ENCODE measurements around the gene CXCL11. TPM values are rescaled to one million over a fixed set of nuclear protein-coding genes. Genes with fewer than 3 reads are reported as not detected.

CXCL11 gene
- total and polyA plus RNA-seq, 10 of the 15 experiments (the other 5 are each of a cell fraction or from before 2014, with no cell fraction given), result 0.04 TPM; not detected in 9

DNA sequence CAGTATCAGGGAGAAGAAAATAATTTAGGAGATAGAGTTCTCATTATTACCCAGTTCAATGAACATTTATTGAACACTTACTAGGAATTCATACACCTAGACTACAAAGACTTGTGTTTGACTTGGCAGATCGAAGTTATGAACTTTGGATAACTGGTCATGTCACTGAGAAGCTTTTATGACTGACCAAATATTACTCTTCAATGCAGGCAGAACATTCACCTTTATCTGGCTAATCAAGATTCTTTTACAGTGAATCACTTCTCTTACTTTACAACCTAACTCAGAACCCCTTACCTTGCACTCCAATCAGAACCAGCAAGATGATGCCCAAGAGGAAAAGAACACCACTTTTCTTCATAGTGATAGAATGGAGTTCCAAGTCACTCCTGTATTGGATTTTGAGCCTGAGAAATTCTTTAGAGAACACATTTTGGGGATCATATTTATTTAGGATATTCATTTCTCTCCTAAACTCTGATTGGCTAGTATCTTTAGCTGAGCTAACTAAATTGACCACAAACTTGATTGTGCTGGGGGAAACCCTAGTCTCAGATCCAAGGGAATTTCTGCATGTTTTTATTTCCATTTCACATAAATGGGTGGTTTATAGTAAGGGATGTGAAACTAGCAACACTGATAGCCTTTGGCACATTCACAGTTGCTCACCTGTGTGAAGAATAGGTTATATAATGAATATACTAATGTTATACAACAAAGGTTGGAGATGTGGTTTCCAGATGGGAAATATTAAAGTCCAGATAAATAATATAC, 28.6 kb downstream of the CXCL11 start, which contains the start of gene CXCL9:
Gene CXCL9, minus strand, starts transcription at position 421 of the 774 bp plus-strand sequence. Its CDS starts 60 bp downstream, at position 361.
- Histone ChIP-seq H4K20me1 (ENCODE audit: control insufficient read depth, insufficient read depth) (no peaks in the 10 kb centered on the region), H2AFZ (ENCODE audit: control insufficient read depth, low read depth, low read length) (no peak within 1 kb of the TSS), H3K79me2 (ENCODE audit: control insufficient read depth, insufficient read depth, low read length) (no peaks in the 10 kb centered on the region), H3K9ac (ENCODE audit: control insufficient read depth, insufficient read depth, low read length) (no peak within 1 kb of the TSS), H3K4me2 (ENCODE audit: control insufficient read depth, insufficient read depth) (no peak within 1 kb of the TSS), H3K4me1 (ENCODE audit: control insufficient read depth, insufficient read depth, low read length) (peaks cover 11% of the 10 kb centered on the region), H3K4me3 (no peak within 1 kb of the TSS), H3K27me3 (replicated peaks in 1 of 2; ENCODE audit: control insufficient read depth in 2 of 2, insufficient read depth in 2 of 2, low read length in 1 of 2) (peaks cover 5 to 6% of the 10 kb centered on the region in 2 experiments; a peak in 1 of 4 replicates), H3K27ac (ENCODE audit: control insufficient read depth, insufficient read depth) (no peak within 1 kb of the TSS), H3K9me3 (replicated peaks; ENCODE audit: control insufficient read depth, insufficient read depth, low read length) (no peaks in the 10 kb centered on the region; the same call in 2 of the 3 replicates), H3K36me3 (ENCODE audit: control insufficient read depth in 2 of 2, insufficient read depth in 2 of 2, low read length in 1 of 2) (no peaks in the 10 kb centered on the region)
- BruUV-seq (replicated peaks), result no TSS peak
- no peak for ATAC-seq
- whole genome bisulfite sequencing (ENCODE audit: insufficient coverage, insufficient replicate concordance, low lambda C conversion rate, missing lambda C conversion rate), result 0% methylated on average over 1 of the region's 1 CpG
- ChIA-PET POLR2A (no interaction called here), CTCF (interaction anchor here (3.4 kb wide), 1 partner anchor 11 kb away, joined by 18 read pairs; no protein-coding TSS in a partner anchor), SMC1A (ENCODE audit: uncharacterized antibody, unreplicated experiment) (interaction anchor here (1.4 to 1.9 kb wide), 2 partner anchors 10 to 51 kb away, joined by 5 to 6 read pairs; no protein-coding TSS in a partner anchor), RAD21 (ENCODE audit: unreplicated experiment) (no interaction called here)
- FAIRE-seq, result no peak
- DNase-seq (ENCODE audit: low read depth, low spot score), result no peak
- intact Hi-C loops (cut with micrococcal nuclease; ENCODE audit: unreplicated experiment) (no loop called here), in situ Hi-C loops (cut with MboI) (no loop called here)
- TF ChIP-seq PAX8 (IDR thresholded peaks at IDR 0.05) (no peak), ZSCAN29 (IDR thresholded peaks at IDR 0.05) (no peak), CHD1 (IDR thresholded peaks at IDR 0.05; ENCODE audit: low read depth, low read length) (no peak), RCOR1 (conservative IDR thresholded peaks at IDR 0.05; ENCODE audit: low read depth, low read length) (no peak), BRCA1 (IDR thresholded peaks at IDR 0.05; ENCODE audit: low read depth, low read length) (no peak), SREBF2 (IDR thresholded peaks at IDR 0.05; ENCODE audit: low read length) (no peak), RFX5 (IDR thresholded peaks at IDR 0.05; ENCODE audit: low read depth, low read length) (no peak)
- TF ChIP-seq, protein P1, sequence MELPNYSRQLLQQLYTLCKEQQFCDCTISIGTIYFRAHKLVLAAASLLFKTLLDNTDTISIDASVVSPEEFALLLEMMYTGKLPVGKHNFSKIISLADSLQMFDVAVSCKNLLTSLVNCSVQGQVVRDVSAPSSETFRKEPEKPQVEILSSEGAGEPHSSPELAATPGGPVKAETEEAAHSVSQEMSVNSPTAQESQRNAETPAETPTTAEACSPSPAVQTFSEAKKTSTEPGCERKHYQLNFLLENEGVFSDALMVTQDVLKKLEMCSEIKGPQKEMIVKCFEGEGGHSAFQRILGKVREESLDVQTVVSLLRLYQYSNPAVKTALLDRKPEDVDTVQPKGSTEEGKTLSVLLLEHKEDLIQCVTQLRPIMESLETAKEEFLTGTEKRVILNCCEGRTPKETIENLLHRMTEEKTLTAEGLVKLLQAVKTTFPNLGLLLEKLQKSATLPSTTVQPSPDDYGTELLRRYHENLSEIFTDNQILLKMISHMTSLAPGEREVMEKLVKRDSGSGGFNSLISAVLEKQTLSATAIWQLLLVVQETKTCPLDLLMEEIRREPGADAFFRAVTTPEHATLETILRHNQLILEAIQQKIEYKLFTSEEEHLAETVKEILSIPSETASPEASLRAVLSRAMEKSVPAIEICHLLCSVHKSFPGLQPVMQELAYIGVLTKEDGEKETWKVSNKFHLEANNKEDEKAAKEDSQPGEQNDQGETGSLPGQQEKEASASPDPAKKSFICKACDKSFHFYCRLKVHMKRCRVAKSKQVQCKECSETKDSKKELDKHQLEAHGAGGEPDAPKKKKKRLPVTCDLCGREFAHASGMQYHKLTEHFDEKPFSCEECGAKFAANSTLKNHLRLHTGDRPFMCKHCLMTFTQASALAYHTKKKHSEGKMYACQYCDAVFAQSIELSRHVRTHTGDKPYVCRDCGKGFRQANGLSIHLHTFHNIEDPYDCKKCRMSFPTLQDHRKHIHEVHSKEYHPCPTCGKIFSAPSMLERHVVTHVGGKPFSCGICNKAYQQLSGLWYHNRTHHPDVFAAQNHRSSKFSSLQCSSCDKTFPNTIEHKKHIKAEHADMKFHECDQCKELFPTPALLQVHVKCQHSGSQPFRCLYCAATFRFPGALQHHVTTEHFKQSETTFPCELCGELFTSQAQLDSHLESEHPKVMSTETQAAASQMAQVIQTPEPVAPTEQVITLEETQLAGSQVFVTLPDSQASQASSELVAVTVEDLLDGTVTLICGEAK (IDR thresholded peaks at IDR 0.05; ENCODE audit: borderline replicate concordance), result no peak
- TF ChIP-seq, protein P2, sequence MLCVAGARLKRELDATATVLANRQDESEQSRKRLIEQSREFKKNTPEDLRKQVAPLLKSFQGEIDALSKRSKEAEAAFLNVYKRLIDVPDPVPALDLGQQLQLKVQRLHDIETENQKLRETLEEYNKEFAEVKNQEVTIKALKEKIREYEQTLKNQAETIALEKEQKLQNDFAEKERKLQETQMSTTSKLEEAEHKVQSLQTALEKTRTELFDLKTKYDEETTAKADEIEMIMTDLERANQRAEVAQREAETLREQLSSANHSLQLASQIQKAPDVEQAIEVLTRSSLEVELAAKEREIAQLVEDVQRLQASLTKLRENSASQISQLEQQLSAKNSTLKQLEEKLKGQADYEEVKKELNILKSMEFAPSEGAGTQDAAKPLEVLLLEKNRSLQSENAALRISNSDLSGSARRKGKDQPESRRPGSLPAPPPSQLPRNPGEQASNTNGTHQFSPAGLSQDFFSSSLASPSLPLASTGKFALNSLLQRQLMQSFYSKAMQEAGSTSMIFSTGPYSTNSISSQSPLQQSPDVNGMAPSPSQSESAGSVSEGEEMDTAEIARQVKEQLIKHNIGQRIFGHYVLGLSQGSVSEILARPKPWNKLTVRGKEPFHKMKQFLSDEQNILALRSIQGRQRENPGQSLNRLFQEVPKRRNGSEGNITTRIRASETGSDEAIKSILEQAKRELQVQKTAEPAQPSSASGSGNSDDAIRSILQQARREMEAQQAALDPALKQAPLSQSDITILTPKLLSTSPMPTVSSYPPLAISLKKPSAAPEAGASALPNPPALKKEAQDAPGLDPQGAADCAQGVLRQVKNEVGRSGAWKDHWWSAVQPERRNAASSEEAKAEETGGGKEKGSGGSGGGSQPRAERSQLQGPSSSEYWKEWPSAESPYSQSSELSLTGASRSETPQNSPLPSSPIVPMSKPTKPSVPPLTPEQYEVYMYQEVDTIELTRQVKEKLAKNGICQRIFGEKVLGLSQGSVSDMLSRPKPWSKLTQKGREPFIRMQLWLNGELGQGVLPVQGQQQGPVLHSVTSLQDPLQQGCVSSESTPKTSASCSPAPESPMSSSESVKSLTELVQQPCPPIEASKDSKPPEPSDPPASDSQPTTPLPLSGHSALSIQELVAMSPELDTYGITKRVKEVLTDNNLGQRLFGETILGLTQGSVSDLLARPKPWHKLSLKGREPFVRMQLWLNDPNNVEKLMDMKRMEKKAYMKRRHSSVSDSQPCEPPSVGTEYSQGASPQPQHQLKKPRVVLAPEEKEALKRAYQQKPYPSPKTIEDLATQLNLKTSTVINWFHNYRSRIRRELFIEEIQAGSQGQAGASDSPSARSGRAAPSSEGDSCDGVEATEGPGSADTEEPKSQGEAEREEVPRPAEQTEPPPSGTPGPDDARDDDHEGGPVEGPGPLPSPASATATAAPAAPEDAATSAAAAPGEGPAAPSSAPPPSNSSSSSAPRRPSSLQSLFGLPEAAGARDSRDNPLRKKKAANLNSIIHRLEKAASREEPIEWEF (IDR thresholded peaks at IDR 0.05; ENCODE audit: insufficient replicate concordance, low read depth, low read length), result no peak
- TF ChIP-seq, protein P3, sequence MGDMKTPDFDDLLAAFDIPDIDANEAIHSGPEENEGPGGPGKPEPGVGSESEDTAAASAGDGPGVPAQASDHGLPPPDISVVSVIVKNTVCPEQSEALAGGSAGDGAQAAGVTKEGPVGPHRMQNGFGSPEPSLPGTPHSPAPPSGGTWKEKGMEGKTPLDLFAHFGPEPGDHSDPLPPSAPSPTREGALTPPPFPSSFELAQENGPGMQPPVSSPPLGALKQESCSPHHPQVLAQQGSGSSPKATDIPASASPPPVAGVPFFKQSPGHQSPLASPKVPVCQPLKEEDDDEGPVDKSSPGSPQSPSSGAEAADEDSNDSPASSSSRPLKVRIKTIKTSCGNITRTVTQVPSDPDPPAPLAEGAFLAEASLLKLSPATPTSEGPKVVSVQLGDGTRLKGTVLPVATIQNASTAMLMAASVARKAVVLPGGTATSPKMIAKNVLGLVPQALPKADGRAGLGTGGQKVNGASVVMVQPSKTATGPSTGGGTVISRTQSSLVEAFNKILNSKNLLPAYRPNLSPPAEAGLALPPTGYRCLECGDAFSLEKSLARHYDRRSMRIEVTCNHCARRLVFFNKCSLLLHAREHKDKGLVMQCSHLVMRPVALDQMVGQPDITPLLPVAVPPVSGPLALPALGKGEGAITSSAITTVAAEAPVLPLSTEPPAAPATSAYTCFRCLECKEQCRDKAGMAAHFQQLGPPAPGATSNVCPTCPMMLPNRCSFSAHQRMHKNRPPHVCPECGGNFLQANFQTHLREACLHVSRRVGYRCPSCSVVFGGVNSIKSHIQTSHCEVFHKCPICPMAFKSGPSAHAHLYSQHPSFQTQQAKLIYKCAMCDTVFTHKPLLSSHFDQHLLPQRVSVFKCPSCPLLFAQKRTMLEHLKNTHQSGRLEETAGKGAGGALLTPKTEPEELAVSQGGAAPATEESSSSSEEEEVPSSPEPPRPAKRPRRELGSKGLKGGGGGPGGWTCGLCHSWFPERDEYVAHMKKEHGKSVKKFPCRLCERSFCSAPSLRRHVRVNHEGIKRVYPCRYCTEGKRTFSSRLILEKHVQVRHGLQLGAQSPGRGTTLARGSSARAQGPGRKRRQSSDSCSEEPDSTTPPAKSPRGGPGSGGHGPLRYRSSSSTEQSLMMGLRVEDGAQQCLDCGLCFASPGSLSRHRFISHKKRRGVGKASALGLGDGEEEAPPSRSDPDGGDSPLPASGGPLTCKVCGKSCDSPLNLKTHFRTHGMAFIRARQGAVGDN (IDR thresholded peaks at IDR 0.05), result no peak
